DOHH2 (cell line): ENCODE data around the gene CHEK1.

ENCODE experiments used
- H3F3A ChIP-seq: fragments of 200-600 bp; sonication (generic), shearing (Covaris generic); 2 replicates; pipeline ENCODE4 v1.6.0; 2016; ENCODE audit warnings: antibody characterized with exemption, mild to moderate bottlenecking; ENCODE audit not compliant: control insufficient read depth, insufficient read depth
- H3K27ac ChIP-seq: fragments of 200-600 bp; sonication (generic); 2 replicates; pipeline ENCODE4 v1.5.1; 2014; ENCODE audit warnings: low read depth, mild to moderate bottlenecking, low read length, moderate library complexity
- H3K27me3 ChIP-seq: fragments of 200-600 bp; sonication (generic); 2 replicates; pipeline ENCODE4 v1.6.1; 2014; ENCODE audit warnings: mild to moderate bottlenecking, low read length, mixed read lengths; ENCODE audit not compliant: control insufficient read depth
- H3K36me3 ChIP-seq: fragments of 200-600 bp; sonication (generic); 2 replicates; pipeline ENCODE4 v1.6.1; 2014; ENCODE audit warnings: mild to moderate bottlenecking, low read length, moderate library complexity, mixed read lengths; ENCODE audit not compliant: control insufficient read depth
- H3K4me1 ChIP-seq: fragments of 200-600 bp; sonication (generic); 2 replicates; pipeline ENCODE4 v1.6.1; 2014; ENCODE audit warnings: mild to moderate bottlenecking, low read length, mixed read lengths; ENCODE audit not compliant: control insufficient read depth
- H3K4me2 ChIP-seq: fragments of 200-600 bp; sonication (generic); 2 replicates; pipeline ENCODE4 v1.6.0; 2014; ENCODE audit warnings: mild to moderate bottlenecking, low read length, moderate library complexity
- H3K4me3 ChIP-seq: fragments of 200-600 bp; sonication (generic); 2 replicates; pipeline ENCODE4 v1.5.1; 2014; ENCODE audit warnings: mild to moderate bottlenecking, low read length, mixed read lengths
- H3K79me2 ChIP-seq: fragments of 200-600 bp; sonication (generic); 2 replicates; pipeline ENCODE4 v1.6.1; 2014; ENCODE audit warnings: mild to moderate bottlenecking, low read length, mixed read lengths; ENCODE audit not compliant: control insufficient read depth
- H3K9me2 ChIP-seq: fragments of 200-600 bp; sonication (generic); replicated peaks from 2 replicates; pipeline ENCODE4 v1.6.1; 2014; ENCODE audit warnings: mild to moderate bottlenecking, low read length, mixed read lengths; ENCODE audit not compliant: control insufficient read depth
- H3K9me3 ChIP-seq: fragments of 200-600 bp; sonication (generic); 2 replicates; pipeline ENCODE4 v1.6.1; 2014; ENCODE audit warnings: antibody characterized with exemption, low read length, mixed read lengths; ENCODE audit not compliant: control insufficient read depth, insufficient read depth
- H4K20me1 ChIP-seq: fragments of 200-600 bp; sonication (generic); 2 replicates; pipeline ENCODE4 v1.6.0; 2014; ENCODE audit warnings: low read depth, mild to moderate bottlenecking, antibody characterized with exemption, low read length, moderate library complexity; ENCODE audit not compliant: control insufficient read depth, insufficient read depth
- EZH2phosphoT487 ChIP-seq: fragments of 200-600 bp; sonication (generic); IDR thresholded peaks from 2 replicates; pipeline ENCODE4 v1.6.1; 2017; ENCODE audit warnings: borderline replicate concordance, mild to moderate bottlenecking, antibody characterized with exemption, low read length, moderate library complexity, mixed read lengths
- TF ChIP-seq, protein P1 (sequence below): fragments of 200-600 bp; sonication (generic); IDR thresholded peaks from one replicate; pipeline ENCODE4 v1.5.1; 2014; ENCODE audit warnings: antibody characterized with exemption, mild to moderate bottlenecking, low read depth, low read length; ENCODE audit not compliant: poor library complexity, severe bottlenecking

Gene CHEK1

DNA sequence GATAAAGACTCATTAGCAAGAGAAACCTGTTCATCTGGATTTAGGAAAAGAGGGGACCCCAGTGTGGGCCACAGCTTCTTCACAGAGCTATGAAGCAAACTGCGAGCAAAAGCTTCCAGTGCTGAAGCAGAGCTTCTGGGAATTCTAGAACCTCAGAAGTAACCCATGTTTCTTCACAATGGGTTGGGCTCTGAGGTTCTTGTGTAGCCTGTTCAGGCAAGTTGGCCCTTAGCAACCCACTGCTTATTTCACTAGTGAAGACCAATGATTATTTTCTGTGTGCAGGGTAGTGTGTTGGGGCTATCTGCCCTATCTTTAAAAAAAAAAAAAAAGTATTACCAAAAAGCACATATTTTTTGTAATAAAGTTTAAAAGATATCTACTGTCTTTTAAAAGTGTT, 55.8 kb downstream of the CHEK1 start, which contains the start of gene ACRV1:
Gene ACRV1, minus strand, starts transcription at position 101 of the 400 bp plus-strand sequence. Its CDS starts 67 bp downstream, at position 34.
- H3K9me2 ChIP-seq, result no peaks in the 10 kb centered on the region
- H3K36me3 ChIP-seq, result peaks cover 48% of the 10 kb centered on the region
- H3F3A ChIP-seq, result no peaks in the 10 kb centered on the region
- H3K27me3 ChIP-seq, result no peaks in the 10 kb centered on the region
- H3K9me3 ChIP-seq, result no peaks in the 10 kb centered on the region
- H4K20me1 ChIP-seq, result no peaks in the 10 kb centered on the region
- no peaks in the 10 kb centered on the region for H3K79me2 ChIP-seq
- no peak within 1 kb of the TSS for H3K27ac ChIP-seq
- TF ChIP-seq EZH2phosphoT487, result no peak
- TF ChIP-seq, protein P1, sequence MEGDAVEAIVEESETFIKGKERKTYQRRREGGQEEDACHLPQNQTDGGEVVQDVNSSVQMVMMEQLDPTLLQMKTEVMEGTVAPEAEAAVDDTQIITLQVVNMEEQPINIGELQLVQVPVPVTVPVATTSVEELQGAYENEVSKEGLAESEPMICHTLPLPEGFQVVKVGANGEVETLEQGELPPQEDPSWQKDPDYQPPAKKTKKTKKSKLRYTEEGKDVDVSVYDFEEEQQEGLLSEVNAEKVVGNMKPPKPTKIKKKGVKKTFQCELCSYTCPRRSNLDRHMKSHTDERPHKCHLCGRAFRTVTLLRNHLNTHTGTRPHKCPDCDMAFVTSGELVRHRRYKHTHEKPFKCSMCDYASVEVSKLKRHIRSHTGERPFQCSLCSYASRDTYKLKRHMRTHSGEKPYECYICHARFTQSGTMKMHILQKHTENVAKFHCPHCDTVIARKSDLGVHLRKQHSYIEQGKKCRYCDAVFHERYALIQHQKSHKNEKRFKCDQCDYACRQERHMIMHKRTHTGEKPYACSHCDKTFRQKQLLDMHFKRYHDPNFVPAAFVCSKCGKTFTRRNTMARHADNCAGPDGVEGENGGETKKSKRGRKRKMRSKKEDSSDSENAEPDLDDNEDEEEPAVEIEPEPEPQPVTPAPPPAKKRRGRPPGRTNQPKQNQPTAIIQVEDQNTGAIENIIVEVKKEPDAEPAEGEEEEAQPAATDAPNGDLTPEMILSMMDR, result no peak
- no peak within 1 kb of the TSS for H3K4me2 ChIP-seq
- H3K4me1 ChIP-seq, result no peaks in the 10 kb centered on the region
- no peak within 1 kb of the TSS for H3K4me3 ChIP-seq

DNA sequence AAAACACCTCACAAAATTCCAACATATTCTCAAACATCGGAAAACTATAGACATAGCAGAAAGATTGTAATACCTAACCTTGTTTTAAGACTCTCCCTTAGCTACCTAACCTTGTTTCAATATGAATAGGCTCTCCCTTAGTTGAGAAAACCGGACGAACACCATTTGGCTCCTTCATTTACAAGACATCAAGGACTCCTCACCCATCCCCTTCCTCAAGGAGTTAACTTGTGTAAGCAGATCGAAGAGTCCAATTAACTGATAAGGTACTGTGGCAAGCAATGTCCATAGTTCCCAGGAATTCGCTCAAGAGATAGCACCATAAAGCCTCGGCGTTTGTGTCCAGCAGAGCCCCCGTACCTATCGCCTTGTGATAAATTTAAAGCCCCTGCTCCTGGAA, 60.3 kb downstream of the CHEK1 start:
- Histone ChIP-seq H4K20me1 (no peaks in the 10 kb centered on the region), H3K4me3 (no peak overlapping the region), H3K27ac (no peak overlapping the region), H3K27me3 (no peaks in the 10 kb centered on the region), H3K4me2 (no peak overlapping the region), H3K9me3 (no peaks in the 10 kb centered on the region), H3K79me2 (no peaks in the 10 kb centered on the region), H3K9me2 (no peaks in the 10 kb centered on the region), H3K36me3 (peaks cover 8% of the 10 kb centered on the region), H3F3A (no peaks in the 10 kb centered on the region), H3K4me1 (no peaks in the 10 kb centered on the region)
- TF ChIP-seq EZH2phosphoT487, result no peak
- TF ChIP-seq, protein P1, result no peak

DNA sequence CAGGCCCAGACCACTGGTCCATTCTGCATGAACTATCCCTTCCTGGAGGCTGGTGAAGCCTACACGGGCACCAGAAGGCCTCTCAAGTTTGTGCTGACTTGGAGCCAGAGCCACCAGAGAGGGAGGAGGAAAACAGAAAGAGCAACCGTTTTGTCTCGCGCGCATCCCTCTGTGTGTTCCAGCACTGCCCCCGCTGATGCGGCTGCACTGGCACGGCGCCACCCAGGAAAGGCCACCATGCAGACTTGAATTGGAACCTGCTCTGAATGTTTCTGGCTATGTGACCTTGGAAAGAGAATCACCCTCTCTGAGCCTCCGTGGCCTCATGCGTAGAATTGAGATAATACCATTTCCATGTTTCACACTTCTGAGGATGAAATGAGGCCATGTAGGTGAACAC, 63.1 kb downstream of the CHEK1 start:
- no peaks in the 10 kb centered on the region for H3K27me3 ChIP-seq
- H3K9me3 ChIP-seq, result no peaks in the 10 kb centered on the region
- H3K36me3 ChIP-seq, result peaks cover 3% of the 10 kb centered on the region; the same call in 1 of the 2 replicates
- H3K4me2 ChIP-seq, result no peak overlapping the region
- H4K20me1 ChIP-seq, result no peaks in the 10 kb centered on the region
- no peak overlapping the region for H3K4me3 ChIP-seq
- no peaks in the 10 kb centered on the region for H3K4me1 ChIP-seq
- no peaks in the 10 kb centered on the region for H3F3A ChIP-seq
- H3K27ac ChIP-seq, result no peak overlapping the region
- no peaks in the 10 kb centered on the region for H3K79me2 ChIP-seq
- no peaks in the 10 kb centered on the region for H3K9me2 ChIP-seq
- TF ChIP-seq, protein P1, result no peak
- TF ChIP-seq EZH2phosphoT487, result no peak
